Hematopoietic multipotent progenitor cell treated with erythropoietin and hydrocortisone succinate and interleukin-3 and kit ligand, for 17 days (in vitro differentiated cells): Measurements from ENCODE around the gene KATNB1.

Experiments
- DNase-seq: peaks from one replicate; pipeline ENCODE4 v3.0.0-alpha.2; 2015; ENCODE audit warnings: low spot score

The KATNB1 gene

GRCh38 chr16:57757883-57758282 is 22.3 kb downstream of the KATNB1 start:
- DNase-seq: no peak

GRCh38 chr16:57758331-57759117 is 23.0 kb downstream of the KATNB1 start:
- DNase-seq: no peak

GRCh38 chr16:57759131-57759530 is 23.6 kb downstream of the KATNB1 start:
- DNase-seq: no peak

GRCh38 chr16:57759541-57760356 is 24.2 kb downstream of the KATNB1 start:
- no peak for DNase-seq

- no peak for DNase-seq
Measured at GRCh38 chr16:57760357-57761160, 25.0 kb downstream of the KATNB1 start.

GRCh38 chr16:57761301-57761700 is 25.7 kb downstream of the KATNB1 start:
- no peak for DNase-seq

GRCh38 chr16:57761957-57762356 is 26.4 kb downstream of the KATNB1 start:
- no peak for DNase-seq

- DNase-seq: no peak
Measured at GRCh38 chr16:57762365-57763040, 26.9 kb downstream of the KATNB1 start.

DNA sequence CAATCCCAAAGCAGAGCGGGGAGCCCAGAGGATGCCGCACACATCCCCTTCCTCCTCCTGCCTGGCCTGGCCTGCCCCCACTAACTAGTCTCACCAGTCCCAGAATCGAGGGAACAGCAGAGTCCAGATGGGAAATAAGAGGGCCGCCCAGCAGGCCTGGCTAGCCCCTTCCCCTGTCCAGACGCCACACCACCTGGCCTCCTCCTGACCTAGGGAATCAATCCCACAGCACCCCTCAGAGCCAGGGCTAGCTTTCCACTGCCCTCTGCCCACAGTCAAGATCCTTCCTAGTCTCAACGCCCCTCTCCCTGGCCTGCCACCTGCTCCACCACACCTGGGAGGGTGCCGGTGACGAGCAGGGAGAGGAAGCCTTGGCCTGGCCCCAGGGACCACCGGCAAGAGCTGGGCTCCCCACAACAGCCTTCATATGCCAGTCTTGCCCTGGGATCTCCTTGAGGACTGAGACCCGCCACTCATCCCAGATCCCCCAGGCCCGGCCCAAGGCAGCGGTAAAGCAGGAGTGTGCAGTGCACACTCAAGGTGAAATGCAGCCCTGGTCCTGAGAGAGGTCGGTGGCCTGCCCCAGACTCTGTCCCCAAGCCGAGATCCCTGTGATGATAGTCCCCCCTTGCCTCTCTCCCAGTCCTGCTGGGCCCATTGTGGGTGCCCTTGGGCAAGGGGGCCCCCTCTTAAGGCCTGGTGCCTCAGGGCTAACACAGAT is 27.9 kb downstream of the KATNB1 start:
- DNase-seq: no peak

DNA sequence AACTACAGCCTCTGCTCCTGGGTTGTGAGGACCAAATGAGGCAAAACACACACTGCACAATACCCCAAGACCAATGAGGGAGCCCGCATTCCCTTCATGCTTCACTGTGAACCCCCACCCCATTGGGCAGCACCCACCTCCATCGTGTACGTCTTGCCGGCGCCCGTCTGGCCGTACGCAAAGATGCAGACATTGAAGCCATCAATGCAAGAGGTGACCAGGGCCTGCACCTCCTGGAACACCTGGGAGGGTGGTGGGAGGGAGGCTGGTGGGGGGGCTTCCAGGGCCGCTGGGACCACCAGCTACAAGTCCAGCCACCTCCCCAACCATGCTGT is 28.4 kb downstream of the KATNB1 start:
- DNase-seq: no peak

- DNase-seq: peak; percentile 43
Measured at GRCh38 chr16:57764341-57765159, 29.0 kb downstream of the KATNB1 start.

DNA sequence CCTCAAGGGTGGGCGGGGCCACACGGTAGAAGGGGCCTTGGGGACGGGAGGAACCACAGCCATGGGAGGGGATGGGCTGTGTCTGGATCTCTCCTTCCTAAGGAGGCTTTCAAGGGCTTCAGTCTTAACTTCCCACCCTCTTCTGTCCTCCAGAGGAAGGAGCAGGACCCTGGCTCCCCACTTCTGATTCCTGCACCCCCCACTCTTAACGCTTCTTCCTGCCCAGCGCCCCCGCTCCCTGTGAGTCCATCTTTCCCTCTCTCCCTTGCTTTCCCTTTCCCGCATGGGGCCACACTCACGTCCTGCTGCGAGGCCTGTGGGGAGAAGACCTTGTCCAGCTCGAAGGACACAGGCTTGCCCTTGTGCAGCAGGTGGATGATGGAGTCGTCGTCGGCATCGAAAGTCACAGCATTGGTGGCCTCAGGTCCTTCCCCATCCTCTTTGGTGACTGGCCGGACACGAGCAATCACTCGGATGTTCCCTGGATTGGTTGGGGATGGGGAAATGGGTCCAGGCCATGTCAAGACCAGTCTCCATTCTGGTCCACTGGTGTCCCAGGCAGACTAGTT is 29.7 kb downstream of the KATNB1 start:
- no peak for DNase-seq

- DNase-seq: no peak
Measured at GRCh38 chr16:57766714-57767348, 31.3 kb downstream of the KATNB1 start.

GRCh38 chr16:57769541-57770145 is 34.1 kb downstream of the KATNB1 start:
- DNase-seq: no peak

- DNase-seq: no peak
Measured at GRCh38 chr16:57770361-57770760, 34.8 kb downstream of the KATNB1 start.

- no peak for DNase-seq
Measured at GRCh38 chr16:57771141-57771785, 35.7 kb downstream of the KATNB1 start.

GRCh38 chr16:57773019-57773418 is 37.4 kb downstream of the KATNB1 start:
- no peak for DNase-seq

DNA sequence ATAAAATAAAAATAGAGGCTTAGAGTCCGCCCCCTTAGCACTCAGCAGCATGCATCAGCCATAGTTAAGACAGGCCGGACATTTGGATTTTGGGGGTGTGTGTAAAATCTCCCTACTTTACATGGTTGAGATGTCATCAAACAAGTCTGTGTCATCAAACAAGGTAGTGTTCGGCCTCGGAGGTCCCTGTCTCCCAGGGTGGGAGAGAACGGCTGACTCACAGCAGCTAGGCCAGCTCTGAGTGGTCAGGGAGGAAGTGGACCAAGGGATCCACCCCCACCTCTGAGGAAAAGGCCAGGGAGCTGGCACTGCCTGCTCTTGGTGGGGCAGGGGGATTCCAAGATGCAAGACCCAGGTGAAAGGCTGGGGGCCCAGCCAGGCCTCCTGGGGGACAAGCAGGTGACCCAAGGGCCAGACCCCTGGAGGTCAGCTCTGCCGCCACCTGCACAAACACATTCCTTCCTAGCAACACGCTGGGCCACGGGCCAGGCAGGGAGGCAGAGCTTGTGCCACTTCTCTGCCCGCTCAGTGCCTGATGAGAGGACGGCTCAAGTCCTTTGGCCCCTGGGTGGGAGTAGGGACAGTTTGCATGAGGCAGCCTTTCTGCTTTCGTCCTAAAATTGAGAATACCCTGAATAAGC is 38.2 kb downstream of the KATNB1 start:
- no peak for DNase-seq
